GM21717 (cell line): Measurements from ENCODE around the gene KRTAP10-5.
"Not testable (repeated sequence)": the region's sequence is repeated elsewhere in the genome, so short reads cannot be mapped to it uniquely, and the experiment has no call there.

ENCODE experiments used
- ATAC-seq: cut with Tn5 transposase; IDR thresholded peaks from one replicate; pipeline ENCODE4 v1.9.1; 2021; ENCODE audit warnings: mild to moderate bottlenecking, moderate library complexity; ENCODE audit not compliant: unreplicated experiment

The KRTAP10-5 gene

DNA sequence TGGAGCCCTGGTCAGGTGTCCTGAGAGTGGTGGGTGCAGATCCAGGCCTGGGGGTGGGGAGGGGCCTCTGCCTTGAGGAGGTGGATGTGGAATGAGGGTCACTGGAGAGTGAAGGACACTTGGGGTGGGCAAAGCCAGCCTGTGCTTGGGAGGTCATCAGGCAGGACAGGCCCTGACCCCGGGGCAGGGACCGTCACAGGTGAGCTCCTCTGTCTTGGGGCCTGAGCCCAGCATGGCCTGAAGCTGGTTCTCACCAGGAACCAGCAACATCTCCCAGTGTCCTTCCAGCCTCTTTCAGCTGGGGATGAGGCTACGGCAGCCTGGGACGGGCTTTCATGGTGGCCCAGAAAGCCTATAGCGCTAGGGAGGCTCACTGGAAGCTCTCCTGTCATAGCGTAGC, 28.3 kb downstream of the KRTAP10-5 start:
- no peak for ATAC-seq

DNA sequence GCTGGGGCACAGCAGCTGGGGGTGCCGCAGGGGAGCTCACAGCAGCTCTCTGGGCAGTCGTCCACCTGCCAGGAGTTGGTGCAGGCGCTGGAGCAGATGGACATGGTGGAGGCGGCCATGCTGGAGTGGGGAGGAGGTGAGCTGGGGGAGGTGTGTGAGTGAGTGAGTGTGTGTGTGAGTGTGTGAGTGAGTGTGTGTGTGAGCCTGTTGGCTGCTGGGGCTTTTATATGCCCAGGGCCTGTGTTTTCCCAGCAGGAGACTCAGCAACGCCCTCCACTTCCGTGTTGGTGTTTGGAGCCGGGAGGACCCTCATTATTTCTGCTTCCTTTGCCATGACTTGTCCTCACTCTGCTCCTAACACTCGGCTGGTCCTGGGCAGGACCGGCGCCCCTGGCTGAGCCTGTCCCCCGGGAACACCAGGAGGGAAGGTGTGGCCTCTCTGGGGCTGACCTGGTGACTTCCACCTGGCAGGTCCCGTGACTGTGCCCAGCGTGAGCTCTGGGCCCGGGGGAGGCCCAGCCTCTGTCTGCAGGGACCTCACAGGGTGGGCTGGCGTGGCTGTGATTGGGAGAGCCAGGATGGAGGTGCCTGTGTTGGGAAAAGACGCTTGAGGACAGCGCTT, 29.0 kb downstream of the KRTAP10-5 start, which contains the start of gene KRTAP10-2:
KRTAP10-2 (minus strand) TSS at position 166 of the 622 bp plus-strand sequence; CDS start at position 119, 47 bp downstream.
- no peak for ATAC-seq

DNA sequence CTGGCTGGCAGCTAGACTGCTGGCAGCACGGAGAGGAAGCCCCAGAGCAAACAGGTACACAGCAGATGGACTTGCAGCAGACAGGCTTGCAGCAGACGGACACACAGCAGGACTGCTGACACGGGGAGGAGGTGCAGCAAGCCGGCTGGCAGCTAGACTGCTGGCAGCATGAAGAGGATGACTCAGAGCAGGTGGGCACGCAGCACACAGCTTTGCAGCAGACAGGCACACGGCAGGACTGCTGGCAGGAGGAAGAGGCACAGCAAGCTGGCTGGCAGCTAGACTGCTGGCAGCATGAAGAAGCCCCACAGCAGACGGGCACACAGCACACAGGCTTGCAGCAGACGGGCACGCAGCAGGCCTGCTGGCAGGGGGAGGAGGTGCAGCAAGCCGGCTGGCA, 29.6 kb downstream of the KRTAP10-5 start:
- ATAC-seq = no peak

DNA sequence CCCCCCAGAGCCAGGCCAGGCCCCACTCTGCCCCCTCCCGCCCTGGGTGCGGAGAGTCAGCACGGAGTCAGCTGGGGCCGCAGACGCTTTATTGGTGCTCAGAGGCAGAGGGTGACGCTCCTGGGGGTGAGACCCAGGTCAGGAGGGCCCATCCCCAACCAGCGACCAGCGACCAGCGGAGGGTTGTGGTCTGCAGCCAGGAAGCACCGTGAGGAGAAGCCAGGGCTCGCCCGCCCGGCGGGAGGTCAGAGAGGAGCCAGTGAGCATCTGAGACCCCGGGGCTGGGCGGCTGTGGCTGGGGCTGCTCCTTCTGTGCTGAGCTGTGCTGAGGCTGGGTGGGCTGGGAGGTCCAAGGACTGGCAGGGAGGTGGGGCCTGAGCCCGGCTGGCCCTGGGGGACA, 30.1 kb downstream of the KRTAP10-5 start:
- ATAC-seq = not testable (repeated sequence)

DNA sequence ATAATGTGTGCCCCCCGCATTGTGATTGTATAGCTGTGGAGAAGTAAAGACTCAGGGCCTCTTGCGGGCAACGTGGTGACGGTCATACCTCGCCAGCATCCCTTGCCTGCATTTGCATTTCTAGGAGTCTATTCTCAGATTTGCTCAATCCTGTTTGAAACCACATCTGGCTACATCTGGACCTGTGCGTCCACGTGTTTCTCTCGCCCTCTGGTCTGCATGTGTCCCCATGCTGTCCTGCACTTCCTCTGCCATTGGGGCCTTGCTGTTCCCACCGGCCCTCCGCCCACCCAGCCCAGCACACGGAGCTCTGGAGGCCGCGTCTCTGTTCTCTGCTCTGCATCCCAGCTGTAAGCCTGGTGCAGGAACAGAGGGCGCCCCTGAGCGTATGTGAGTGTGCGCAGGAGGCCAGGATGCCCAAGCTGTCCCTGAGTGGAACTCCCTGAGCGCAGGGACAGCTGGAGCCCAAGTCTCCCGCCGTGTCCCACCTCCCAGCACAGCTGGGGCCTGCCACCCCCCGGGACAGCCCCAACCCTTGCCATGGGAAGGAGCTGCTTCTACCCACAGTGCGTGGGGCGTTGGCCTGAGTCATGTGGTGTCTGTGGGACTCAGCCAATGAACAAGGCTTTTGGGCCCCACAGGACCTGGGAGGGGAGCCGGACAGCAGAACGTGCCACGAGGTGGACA, 30.7 kb downstream of the KRTAP10-5 start:
- ATAC-seq = no peak

DNA sequence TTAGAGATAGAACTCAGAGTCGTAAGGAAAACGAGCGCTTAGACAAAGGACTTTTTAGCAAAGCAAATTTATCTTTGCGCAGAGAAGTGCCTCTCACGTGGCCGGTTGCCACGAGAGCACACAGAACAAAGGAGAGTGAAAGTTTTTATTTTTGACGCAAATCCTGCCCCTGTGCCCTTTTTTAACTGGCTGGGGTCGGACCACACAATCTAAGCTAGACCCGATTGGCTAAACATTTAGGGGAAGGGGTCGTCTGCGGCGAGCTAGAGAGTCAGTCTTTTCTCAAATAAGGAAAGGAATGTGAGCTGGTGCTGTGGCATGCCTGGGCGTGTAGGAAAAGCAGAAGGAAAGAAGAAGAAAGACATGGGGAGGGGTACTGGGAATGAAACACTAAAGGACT, 31.5 kb downstream of the KRTAP10-5 start:
- ATAC-seq = no peak

DNA sequence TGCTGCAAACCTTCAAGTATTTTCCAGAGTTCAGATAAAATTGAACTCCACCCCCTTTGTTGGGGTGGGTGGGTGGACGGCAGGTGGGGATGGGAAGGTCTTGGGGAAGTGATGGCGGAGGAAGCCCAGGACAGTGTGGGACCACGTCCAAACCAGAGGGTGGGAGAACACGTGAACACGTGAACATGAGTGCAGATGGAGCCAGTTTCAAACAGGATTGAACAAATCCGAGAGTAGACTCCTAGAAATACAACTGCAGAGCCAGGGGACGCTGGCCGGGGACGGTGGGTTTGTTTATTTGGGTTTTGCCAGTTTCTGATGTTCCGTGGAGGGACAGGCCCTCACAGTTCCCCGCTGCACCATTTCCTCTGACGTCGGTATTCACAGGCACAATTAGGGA, 32.0 kb downstream of the KRTAP10-5 start:
- ATAC-seq = no peak

DNA sequence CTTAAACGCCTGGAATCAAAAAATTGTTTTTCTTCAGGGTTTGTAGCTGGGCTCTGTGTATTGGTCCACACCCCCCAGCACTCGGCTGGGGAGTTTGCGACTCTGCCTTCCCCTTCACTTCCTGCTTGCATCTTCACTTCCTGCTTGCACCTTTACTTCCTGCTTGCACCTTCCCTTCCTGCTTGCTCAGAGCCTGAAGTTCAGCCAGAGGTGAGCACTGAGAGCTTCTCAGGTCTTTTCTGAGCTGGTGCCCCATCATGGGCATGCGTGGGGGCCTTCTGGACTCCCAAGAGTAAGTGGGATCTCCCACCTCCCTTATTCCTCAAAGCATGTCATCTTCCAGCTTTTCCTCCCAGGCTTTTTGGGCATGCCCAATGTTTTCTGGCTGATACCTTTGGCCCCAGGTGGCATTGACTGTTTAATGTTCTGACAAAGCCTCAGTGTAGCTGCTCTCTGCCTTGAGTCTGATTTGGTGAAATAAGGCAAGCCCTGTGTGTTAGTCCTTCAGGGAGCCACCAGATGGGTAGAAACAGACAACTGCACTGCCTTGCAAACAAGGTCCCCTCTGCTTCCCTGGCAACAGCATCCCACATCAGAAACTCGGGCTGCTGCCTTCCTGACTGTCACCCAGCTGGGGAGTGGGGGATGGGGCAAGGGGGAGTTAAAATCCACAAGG, 32.6 kb downstream of the KRTAP10-5 start:
- ATAC-seq = no peak

DNA sequence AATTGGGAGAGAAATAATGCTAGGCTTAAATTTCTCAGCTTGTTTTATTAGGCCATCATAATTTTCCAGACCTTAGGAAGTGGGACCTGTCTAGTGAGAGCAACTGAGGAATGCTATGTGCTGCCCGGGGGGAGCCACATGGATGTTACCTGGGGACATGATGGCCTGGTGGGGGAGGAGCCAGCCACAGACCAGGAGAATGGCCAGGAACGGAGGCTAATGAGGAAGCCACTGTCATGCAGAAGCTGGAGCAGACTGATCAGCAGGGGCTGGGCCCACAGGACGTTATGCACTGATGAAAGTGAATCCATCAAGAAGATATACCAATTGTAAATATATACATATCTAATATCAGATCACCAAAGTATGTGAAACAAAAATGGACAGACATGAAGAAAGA, 35.8 kb downstream of the KRTAP10-5 start:
- ATAC-seq = no peak

DNA sequence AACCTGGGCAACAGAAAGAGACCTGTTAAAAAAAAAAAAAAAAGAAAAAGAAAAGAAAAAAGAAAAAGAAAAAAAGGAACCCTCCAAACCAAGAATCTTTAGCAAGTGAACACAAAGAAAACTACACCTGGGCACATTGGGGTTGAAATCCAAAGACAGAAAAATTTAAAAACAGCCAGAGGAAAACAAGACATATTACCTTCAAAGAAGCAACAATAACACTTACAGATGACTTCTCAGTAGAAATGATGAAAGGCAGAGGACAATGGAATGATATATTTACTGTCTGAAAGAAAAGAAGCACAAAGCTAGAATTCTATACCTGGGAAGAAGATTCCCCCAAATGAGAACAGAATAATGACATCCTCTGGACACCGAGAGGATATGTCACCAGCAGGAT, 37.7 kb downstream of the KRTAP10-5 start:
- ATAC-seq = no peak

DNA sequence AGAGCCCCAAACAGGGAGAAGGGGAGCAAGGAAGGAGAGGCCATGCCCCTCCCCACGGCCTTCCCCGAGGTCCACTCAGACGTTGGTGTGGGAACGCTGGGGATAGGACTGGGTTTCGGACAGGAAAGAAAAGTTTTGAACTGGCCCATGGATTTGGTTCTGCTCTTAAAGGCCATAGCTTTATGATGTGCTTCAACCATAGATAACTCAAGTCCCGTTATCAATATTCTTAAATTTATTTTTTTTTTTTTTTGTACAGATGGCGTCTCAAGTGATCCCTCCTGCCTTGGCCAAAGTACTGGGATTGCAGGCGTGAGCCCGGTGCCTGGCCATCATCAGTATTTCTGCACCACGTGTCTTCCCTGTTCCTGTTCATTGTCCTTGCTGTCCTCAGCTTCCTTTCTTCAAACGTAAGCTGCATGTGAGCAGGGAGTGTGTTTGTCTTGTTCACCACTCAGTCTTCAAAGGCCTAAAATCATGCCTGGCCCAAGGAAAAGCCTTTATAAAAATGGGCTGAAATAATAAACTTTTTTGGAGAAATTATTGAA, 39.6 kb downstream of the KRTAP10-5 start:
- no peak for ATAC-seq

DNA sequence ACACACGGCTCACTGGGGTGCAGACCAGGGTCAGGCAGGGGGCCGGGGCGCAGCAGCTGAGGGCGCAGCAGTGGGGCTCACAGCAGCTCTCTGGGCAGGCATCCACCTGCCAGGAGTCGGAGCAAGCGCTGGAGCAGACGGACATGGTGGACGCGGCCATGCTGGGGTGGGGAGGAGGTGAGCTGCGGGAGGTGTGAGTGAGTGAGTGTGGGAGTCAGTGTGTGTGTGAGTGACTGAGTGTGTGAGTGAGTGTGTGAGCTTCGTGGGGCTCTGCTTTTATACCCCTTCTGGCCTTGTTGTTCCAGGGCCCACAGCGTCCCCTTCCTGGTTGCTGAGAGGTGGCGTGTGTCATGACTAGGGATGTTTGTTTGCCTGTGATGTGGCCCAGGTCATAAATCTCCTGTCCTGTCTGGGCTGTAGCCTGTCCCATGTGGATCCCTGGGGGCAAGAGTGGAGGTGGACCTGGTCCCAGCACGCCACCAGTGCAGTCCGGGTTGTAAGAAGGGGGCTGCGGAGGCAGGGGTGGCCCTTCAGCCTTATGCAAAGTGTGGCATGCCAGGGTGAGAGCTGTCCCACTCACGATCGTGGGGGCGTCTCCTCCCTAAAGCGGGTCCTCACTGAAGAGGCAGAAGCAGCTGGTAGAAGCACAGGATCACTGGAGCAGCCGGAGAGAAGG, 40.3 kb downstream of the KRTAP10-5 start, which contains the start of gene KRTAP10-1:
KRTAP10-1 (minus strand) TSS at position 205 of the 676 bp plus-strand sequence; CDS start at position 160, 45 bp downstream.
- no peak for ATAC-seq

DNA sequence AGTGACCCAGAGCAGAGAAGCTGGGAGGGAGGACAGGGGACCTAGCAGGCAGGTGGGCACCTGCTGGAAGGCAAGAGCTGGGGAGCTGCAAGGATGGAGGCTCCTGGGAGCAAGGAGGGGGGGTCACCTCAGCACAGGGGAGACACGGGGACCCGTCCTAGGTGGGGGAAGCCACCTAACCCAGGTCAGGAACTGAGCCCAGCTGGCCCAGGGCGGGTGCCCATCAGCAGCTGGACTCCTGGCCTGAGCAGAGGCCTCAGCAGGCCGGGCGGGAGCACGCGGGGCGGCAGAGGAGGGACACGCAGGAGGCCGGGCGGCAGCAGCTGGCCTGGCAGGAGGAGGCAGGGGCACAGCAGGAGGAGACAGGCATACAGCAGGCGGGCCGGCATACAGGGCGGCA, 41.4 kb downstream of the KRTAP10-5 start:
- ATAC-seq = no peak

DNA sequence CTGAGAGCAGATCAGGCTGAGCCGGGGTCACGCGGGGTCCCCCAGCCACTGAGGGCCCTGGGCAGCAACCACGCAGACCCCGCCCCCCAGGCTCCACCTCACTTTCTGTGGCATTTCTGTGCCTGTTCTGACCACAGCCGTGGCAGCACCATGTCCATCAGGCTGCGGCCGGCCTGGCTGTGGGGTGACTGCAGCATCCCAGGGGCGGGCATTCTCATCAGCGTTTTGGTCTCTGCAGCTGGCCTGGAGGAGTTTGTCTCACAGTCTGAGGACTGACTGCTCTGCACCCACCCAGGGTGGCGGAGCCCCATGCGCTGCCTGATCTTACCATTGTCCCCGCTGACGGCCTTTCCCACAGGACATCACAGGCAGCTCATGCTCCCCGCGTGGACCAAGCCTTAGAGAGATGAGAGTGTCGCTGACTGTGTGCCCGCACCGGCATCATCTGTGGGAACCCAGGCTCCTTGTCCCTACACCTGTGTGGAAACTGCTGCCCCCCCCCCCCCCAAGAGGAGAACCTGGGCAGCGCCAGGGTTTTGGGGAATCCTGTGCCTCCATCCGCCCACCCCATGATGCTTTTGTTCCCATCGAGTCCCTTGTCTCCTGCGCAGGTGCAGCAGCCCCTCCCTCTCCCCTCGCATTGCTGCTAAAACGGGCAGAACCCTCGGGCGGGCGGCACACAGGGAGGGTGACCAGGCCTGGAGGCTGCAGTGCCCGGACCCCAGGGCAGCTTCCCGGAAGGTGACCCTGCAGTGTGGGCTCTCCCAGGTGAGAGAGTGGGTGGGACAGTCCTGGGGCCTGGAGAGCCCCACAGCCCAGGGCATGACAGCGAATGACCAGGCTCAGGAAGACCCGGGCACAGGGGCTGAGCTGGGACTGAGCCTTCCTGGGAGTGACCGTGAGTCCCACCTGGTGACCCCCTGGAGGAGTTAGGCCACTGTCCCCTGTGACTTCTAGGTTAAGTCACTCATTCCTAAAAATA, 42.2 kb downstream of the KRTAP10-5 start:
- no peak for ATAC-seq

DNA sequence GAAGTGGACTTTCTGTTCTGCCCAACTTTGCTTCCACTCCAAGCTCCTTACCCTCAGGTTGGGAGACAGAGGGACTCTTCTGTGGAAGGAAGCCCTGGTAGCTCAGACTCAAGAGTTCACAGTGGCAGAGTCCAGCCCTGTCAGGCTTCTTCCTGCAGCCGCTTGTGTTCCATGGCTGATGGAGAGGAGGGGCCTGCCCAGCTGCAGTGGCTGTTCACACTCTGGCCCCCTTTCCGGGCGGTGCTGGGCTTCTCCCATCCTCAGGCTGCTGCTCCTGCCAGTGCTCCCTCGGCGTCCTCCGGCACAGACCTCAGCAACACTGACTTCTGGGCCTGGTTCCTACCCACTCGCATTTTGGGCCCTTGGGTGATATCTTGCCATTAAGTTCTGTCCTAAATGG, 44.4 kb downstream of the KRTAP10-5 start:
- ATAC-seq = no peak

DNA sequence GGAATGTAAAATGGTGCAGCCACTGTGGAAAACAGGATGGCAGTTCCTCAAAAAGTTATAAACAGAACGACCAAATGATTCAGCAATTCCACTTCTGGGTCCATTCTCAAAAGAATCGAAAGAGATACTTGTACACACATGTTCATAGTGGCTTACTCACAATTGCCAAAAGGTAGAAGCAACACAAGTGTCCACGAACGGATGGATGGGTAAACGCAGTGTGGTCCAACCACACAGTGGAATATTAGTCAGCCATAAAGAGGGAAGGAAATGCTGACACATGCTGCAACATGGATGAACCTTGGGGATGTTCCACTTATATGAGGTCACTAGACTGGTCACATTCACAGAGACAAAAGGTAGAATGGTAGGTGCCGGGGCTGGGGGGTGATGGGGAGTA, 45.7 kb downstream of the KRTAP10-5 start:
- ATAC-seq = no peak

DNA sequence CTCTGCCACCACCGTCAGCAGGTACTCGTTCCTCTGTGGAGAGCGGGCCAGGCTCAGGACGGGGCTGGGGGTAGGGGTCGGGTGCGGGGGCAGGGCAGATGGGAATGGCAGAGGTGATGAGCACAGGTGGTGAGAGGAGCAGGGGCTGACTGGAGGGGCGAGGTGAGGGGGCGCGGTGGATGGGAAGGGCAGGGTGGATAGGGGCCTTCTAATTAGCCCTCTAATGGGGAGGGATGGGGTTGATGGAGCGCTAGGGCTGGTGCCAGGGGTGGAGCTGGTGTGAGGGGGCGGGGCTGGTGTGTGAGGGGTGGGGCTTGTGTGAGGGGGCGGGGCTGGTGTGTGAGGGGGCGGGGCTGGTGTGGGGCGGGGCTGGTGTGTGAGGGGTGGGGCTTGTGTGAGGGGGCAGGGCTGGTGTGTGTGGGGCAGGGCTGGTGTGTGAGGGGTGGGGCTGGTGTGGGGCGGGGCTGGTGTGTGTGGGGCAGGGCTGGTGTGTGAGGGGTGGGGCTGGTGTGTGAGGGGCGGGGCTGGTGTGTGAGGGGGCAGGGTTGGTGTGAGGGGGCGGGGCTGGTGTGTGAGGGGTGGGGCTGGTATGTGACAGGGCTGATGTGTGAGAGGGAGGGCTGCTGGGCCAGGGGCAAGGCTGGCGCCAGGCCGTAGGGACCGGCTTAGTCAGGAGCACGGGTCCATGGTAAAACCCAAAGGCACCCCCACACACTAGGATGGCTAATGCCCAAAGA, 46.3 kb downstream of the KRTAP10-5 start:
- ATAC-seq = no peak

DNA sequence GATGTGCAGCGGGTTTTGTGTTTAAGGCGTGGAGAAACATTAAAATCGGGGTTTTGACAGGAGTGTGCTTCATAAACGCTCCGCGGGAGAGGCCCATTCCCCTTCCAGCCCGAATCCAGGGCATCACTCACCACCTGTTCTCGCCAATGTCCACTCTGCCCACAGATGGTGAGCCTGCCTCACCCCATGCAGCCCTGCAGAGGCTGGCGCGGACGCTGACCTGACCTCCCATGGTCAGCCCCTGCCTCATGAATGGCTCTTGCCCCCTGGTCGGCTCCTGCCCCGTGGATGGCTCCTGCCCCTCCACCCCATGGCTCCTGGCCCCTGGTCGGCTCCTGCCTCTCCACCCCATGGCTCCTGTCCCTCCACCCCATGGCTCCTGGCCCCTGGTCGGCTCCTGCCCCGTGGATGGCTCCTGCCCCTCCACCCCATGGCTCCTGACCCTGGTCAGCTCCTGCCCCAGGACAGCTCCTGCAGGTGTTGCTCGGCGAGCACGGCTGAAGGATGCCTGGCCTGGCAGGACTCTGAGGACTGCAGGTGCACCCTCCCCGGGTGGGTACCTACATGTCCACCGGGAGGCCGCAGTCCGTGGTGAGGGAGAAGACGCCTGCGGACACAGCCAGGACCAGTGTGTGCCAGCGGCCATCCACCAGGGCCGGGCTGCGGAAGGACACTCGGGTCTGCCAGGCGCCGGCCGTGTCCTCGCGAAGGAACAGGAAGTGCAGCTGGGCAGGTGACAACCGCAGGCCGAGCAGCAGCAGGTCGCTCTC, 47.1 kb downstream of the KRTAP10-5 start:
- ATAC-seq = no peak

DNA sequence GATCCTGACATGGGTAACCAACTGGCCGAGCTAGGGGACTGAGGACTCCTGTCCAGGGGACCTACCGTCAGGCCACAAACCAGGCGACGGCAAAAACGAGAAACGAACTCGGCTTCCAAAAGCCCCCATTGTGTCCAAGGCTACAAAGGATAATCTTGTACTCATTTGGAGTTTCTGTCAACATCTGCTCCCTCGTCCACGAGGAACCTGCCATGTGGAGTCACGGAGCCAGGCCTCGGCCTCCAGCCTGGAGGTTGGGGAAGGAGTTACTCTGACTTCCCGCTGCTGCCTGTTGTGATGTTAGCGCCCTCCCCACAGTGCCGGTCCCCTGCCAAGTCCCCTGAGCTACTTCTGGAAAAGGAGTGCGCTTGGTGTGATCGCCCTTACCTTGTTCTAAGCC, 47.7 kb downstream of the KRTAP10-5 start:
- no peak for ATAC-seq
